Ascending aorta (tissue), 2 donors: ENCODE results near the gene KLF12. TPM values are rescaled to one million over a fixed set of nuclear protein-coding genes. Genes with fewer than 3 reads are reported as not detected.

Experiments used
- DNase-seq, 2 donors: peaks; one replicate each; pipeline ENCODE4 v3.0.0-alpha.2; 2019; ENCODE audit warnings: low spot score in 2 of 2
- H3K27ac ChIP-seq, 2 donors: fragments of 200-600 bp; sonication (generic); one replicate each; pipeline ENCODE4 v1.5.1; 2016 to 2017; ENCODE audit warnings: mild to moderate bottlenecking in 1 of 2
- H3K27me3 ChIP-seq: fragments of 200-600 bp; sonication (generic); one replicate; pipeline ENCODE4 v1.5.1; 2017
- H3K36me3 ChIP-seq, 2 donors: fragments of 200-600 bp; sonication (generic); one replicate each; pipeline ENCODE4 v1.5.1; 2016
- H3K4me1 ChIP-seq, 2 donors: fragments of 200-600 bp; sonication (generic); one replicate each; pipeline ENCODE4 v1.5.1; 2016 to 2017; ENCODE audit warnings: mild to moderate bottlenecking in 1 of 2
- H3K4me3 ChIP-seq, 2 donors: fragments of 200-600 bp; sonication (generic); one replicate each; pipeline ENCODE4 v1.5.1; 2016 to 2017; ENCODE audit warnings: mild to moderate bottlenecking in 1 of 2
- H3K9me3 ChIP-seq, 2 donors: fragments of 200-600 bp; sonication (generic); one replicate each; pipeline ENCODE4 v1.5.1; 2016
- intact Hi-C: fragments of 100-400 bp; cut with DNase I; formaldehyde crosslinking; loops from one replicate; pipeline ENCODE4 v1.15.1; 2023
- total RNA-seq: library from RNA; depleted of rRNA; stranded (reverse); fragments of >200 nt; gene quantifications from one replicate; pipeline ENCODE4 v1.1.0, GENCODE V29; 2016
- TF ChIP-seq, protein P1 (sequence below), 3 experiments: fragments of 200-600 bp in 2 of 3; fragments of 450-650 bp in 1 of 3; sonication (generic) in 2 of 3; IDR thresholded peaks; one replicate each; pipeline ENCODE4 v1.5.1; 2016 to 2019; ENCODE audit warnings: antibody characterized with exemption in 3 of 3, mild to moderate bottlenecking in 1 of 3, moderate library complexity in 1 of 3

The KLF12 gene
- total RNA-seq, 1 donor from 2014 or later = 17.9 TPM

DNA sequence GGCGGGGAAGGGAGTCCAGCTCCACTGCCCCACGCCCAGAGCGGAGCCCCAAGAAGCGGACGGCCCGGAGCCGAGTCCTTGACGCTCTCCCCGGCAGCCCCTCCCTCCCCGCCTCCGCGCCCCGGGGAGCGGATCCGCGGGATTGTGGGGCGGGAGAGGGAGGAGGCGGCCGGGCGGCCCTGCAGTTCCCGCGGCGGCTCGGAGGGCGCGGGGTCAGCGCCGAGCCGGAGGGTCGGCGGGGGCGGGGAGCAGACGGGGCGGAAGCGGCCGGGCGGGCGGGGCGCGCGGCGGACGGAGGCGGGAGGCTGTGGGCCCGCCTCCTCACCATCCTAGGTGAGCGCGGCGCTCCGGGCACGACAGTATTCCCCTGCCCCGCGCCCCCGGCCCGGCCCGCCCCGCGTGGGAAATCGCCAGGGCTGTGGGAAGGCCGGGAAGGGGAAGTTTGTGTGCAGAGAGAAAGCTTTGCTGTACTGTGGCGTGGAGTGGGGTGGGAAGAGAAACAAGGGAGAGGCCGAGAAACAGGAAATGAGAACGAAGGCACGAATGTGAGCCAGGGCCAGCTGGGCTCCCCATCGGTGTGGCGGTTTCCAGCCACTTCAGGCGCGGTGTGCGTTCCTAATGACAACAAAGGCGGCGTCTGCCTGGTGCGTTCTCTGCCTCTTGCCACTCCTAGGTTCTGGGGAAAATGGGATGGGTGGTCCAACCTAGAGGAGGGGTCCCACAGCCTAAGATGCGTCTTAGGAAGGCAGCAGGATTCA is 1.3 kb upstream of the KLF12 start:
- Histone ChIP-seq H3K4me3 (peak overlapping the region; percentile 92 to 97), H3K27ac (peak overlapping the region; percentile 96 to 98), H3K9me3 (no peaks in the 10 kb centered on the region), H3K27me3 (no peaks in the 10 kb centered on the region), H3K36me3 (no peaks in the 10 kb centered on the region), H3K4me1 (peaks cover 0 to 8% of the 10 kb centered on the region in 2 donors)
- TF ChIP-seq, protein P1, sequence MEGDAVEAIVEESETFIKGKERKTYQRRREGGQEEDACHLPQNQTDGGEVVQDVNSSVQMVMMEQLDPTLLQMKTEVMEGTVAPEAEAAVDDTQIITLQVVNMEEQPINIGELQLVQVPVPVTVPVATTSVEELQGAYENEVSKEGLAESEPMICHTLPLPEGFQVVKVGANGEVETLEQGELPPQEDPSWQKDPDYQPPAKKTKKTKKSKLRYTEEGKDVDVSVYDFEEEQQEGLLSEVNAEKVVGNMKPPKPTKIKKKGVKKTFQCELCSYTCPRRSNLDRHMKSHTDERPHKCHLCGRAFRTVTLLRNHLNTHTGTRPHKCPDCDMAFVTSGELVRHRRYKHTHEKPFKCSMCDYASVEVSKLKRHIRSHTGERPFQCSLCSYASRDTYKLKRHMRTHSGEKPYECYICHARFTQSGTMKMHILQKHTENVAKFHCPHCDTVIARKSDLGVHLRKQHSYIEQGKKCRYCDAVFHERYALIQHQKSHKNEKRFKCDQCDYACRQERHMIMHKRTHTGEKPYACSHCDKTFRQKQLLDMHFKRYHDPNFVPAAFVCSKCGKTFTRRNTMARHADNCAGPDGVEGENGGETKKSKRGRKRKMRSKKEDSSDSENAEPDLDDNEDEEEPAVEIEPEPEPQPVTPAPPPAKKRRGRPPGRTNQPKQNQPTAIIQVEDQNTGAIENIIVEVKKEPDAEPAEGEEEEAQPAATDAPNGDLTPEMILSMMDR (IDR thresholded peaks at IDR 0.05) = no peak
- DNase-seq = peak in 1 of 2 donors; percentile 84
- intact Hi-C loops = loop anchor here (1.0 to 10.0 kb wide), 8 partner anchors 21 to 1499 kb away; partner anchors contain the start of genes DIS3, LMO7 and PIBF1

DNA sequence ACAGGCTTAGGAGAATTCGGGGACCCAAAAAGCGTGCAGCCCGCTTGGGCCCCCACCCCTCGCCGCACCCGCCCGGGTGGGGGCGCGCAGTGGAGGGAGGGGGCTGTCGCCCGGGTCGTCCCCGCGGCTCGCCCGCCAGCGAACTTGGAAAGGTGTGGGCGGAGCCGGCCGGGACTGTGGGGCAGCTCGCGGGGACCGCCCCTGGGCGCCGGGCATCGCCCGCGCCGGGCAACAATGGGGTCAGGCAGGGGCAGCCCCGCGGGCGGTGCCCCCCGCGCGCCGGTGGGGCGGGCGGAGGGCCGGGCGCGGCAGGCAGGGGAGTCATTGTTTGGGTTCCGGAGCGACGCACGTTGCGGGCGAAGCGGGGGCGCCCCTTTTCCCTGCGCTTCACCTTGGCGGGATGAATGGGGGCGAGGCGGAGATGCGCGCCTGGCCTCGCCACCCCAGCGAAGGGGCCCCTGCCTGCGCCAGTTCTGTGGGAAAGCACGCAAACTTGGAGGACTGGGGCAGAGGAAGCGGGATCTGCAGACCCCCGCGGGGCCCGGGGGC is 647 bp upstream of the KLF12 start:
- H3K27me3 ChIP-seq = no peaks in the 10 kb centered on the region
- H3K9me3 ChIP-seq = no peaks in the 10 kb centered on the region
- TF ChIP-seq, protein P1 (IDR thresholded peaks at IDR 0.05) = no peak
- H3K4me1 ChIP-seq = peaks cover 0 to 13% of the 10 kb centered on the region in 2 donors
- peak overlapping the region; percentile 96 to 98 for H3K27ac ChIP-seq
- H3K4me3 ChIP-seq = peak overlapping the region; percentile 92 to 97
- no peaks in the 10 kb centered on the region for H3K36me3 ChIP-seq
- intact Hi-C loops = loop anchor here (1.0 to 10.0 kb wide), 8 partner anchors 72 to 1500 kb away; partner anchors contain the start of genes DIS3, LMO7 and PIBF1
- DNase-seq = peak in 1 of 2 donors; percentile 85

DNA sequence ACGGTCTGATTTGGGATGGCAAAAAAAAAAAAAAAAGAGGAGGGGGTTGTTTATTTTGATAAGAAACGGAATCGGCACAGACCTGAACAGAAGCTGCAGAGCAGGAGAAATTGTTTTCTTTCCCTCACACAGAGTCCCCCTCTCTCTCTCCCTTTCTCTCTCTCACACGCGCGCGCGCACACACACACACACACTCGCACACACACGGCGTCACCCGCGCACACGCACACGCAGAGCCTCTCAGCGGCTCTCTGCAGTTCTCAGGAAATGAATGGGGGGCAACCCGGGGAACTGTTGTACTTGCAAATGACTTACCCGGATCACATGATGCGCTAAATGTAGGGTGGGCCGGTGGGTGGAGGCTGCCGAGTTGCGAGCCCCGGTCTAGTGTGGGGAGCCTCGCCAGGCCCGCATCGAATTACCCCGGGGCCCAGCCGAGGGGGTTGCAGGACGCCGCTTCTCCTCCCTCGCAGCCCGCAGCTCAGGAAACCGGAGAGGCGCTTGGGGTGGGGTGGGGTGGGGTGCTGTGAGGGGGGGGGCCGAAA is 475 bp downstream of the KLF12 start:
- TF ChIP-seq, protein P1 (IDR thresholded peaks at IDR 0.05) = no peak
- intact Hi-C loops = loop anchor here (5.0 to 10.0 kb wide), 4 partner anchors 186 to 1501 kb away; partner anchors contain the start of genes DIS3, LMO7 and PIBF1
- H3K4me1 ChIP-seq = peaks cover under 1 to 25% of the 10 kb centered on the region in 2 donors
- no peaks in the 10 kb centered on the region for H3K27me3 ChIP-seq
- peak overlapping the region; percentile 92 to 97 for H3K4me3 ChIP-seq
- peak overlapping the region; percentile 96 to 98 for H3K27ac ChIP-seq
- peak; percentile 68 to 93 for DNase-seq
- H3K36me3 ChIP-seq = no peaks in the 10 kb centered on the region
- no peaks in the 10 kb centered on the region for H3K9me3 ChIP-seq

DNA sequence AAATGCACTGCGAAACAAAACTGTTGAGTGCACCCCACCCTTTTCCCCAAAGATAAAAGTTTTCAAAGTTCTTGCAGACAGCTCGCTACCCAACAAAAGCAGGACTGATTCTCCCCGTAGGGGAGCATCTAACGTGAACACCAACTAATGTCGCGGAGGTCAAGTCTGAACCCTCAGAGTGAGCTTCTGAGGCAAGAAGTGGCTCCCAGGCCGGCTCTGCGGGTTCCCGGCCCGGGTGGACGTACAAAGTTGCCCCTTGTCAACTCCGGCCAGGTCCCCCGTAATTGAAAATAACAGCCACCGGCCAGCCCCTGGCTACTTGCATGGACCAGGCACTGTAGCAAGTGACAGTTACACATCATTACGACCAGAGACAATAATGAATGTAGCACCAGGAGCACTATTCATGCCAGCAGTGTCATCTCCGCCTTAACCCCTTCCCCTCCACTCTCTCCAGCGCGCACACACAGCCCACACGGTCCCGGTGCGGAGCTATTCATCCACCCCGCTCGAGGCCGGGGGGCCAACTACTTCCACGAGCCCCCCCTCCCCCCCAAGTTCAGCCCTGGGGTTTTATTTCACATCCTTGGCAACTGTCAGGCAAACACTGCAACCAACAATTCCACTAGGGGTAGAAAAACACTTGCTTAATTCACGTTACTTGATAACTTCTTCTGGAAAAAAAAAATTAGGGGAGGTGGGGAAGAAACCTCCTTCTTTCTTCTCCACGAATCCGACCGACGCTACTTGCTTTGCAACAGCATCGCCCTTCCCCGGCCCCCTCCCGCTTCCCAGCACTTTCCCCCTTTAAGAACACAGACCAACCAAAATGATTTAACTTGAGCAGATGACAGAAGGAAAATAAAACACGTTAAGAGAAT is 1.2 kb downstream of the KLF12 start:
- TF ChIP-seq, protein P1 (IDR thresholded peaks at IDR 0.05) = no peak
- Histone ChIP-seq H3K4me3 (peak overlapping the region; percentile 92 to 97), H3K27ac (peak overlapping the region; percentile 96 to 98), H3K9me3 (no peaks in the 10 kb centered on the region), H3K4me1 (peaks cover 3 to 32% of the 10 kb centered on the region in 2 donors), H3K27me3 (no peaks in the 10 kb centered on the region), H3K36me3 (no peaks in the 10 kb centered on the region)
- intact Hi-C loops = loop anchor here (5.0 to 10.0 kb wide), 4 partner anchors 186 to 1502 kb away; partner anchors contain the start of genes DIS3, LMO7 and PIBF1
- DNase-seq = peak in 1 of 2 donors; percentile 67
